GM18511 (cell line): ENCODE results near the gene GPR35.

ENCODE experiments used
- ATAC-seq: cut with Tn5 transposase; IDR thresholded peaks from one replicate; pipeline ENCODE4 v1.9.1; 2021; ENCODE audit warnings: mild to moderate bottlenecking, moderate library complexity; ENCODE audit not compliant: unreplicated experiment

The GPR35 gene

GRCh38 chr2:240622531-240623235, 2.6 kb upstream of the GPR35 start:
- no peak for ATAC-seq

GRCh38 chr2:240623531-240624010, 1.7 kb upstream of the GPR35 start:
- ATAC-seq, result no peak

GRCh38 chr2:240624011-240624949, 1.0 kb upstream of the GPR35 start:
- ATAC-seq, result no peak

GRCh38 chr2:240626531-240627300, 1.4 kb downstream of the GPR35 start:
- ATAC-seq, result no peak

GRCh38 chr2:240627736-240628506, 2.6 kb downstream of the GPR35 start:
- ATAC-seq, result no peak

- ATAC-seq, result no peak
Observed at GRCh38 chr2:240628507-240628807, 3.2 kb downstream of the GPR35 start.

- no peak for ATAC-seq
Observed at GRCh38 chr2:240628808-240629618, 3.7 kb downstream of the GPR35 start.

- no peak for ATAC-seq
Observed at GRCh38 chr2:240629619-240629967, 4.3 kb downstream of the GPR35 start.

- ATAC-seq, result no peak
Observed at GRCh38 chr2:240629968-240630770, 4.9 kb downstream of the GPR35 start.

GRCh38 chr2:240630771-240631547, 5.7 kb downstream of the GPR35 start:
- no peak for ATAC-seq

GRCh38 chr2:240631548-240632305, 6.4 kb downstream of the GPR35 start:
- ATAC-seq, result no peak

- no peak for ATAC-seq
Observed at GRCh38 chr2:240632306-240632721, 7.0 kb downstream of the GPR35 start.

- no peak for ATAC-seq
Observed at GRCh38 chr2:240635121-240635997, 10.1 kb downstream of the GPR35 start.

- no peak for ATAC-seq
Observed at GRCh38 chr2:240635998-240636547, 10.8 kb downstream of the GPR35 start.

GRCh38 chr2:240636563-240637115, 11.4 kb downstream of the GPR35 start:
- ATAC-seq, result no peak
